ENCODE measurements around the gene FASTKD1.
"Not testable (repeated sequence)": the region's sequence is repeated elsewhere in the genome, so short reads cannot be mapped to it uniquely, and the experiment has no call there.

Gene FASTKD1

DNA sequence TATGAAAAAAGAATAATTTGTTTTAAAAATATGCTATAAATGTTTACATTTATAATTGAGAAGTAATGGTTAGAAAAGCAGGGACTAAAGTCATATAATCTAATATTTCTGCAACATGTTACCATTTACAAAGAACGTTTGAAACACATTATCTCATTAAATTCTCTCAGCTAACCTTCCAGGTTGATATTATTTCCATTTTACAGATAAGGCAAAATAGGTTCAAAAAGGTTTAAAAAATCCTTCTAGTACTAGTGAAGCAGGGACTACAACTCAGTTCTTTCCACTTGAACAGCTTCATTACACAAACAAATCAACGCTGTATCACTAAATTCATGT is 875 bp downstream of the FASTKD1 start:
- no peak for DNase-seq
- in situ Hi-C loops (cut with HindIII; ENCODE audit: low pct_ligation_motif_present, low sequenced_read_pairs), result no loop called here
- TF ChIP-seq, protein P1, sequence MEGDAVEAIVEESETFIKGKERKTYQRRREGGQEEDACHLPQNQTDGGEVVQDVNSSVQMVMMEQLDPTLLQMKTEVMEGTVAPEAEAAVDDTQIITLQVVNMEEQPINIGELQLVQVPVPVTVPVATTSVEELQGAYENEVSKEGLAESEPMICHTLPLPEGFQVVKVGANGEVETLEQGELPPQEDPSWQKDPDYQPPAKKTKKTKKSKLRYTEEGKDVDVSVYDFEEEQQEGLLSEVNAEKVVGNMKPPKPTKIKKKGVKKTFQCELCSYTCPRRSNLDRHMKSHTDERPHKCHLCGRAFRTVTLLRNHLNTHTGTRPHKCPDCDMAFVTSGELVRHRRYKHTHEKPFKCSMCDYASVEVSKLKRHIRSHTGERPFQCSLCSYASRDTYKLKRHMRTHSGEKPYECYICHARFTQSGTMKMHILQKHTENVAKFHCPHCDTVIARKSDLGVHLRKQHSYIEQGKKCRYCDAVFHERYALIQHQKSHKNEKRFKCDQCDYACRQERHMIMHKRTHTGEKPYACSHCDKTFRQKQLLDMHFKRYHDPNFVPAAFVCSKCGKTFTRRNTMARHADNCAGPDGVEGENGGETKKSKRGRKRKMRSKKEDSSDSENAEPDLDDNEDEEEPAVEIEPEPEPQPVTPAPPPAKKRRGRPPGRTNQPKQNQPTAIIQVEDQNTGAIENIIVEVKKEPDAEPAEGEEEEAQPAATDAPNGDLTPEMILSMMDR (IDR thresholded peaks at IDR 0.05; ENCODE audit: low read depth, low read length, missing control alignments), result no peak
- peak overlapping the region; percentile 61 for H3K27ac ChIP-seq
- H3K4me3 ChIP-seq (ENCODE audit: low read depth, low read length), result peak overlapping the region; percentile 87
- no peaks in the 10 kb centered on the region for H3K36me3 ChIP-seq (replicated peaks)
- H3K27me3 ChIP-seq (replicated peaks), result no peaks in the 10 kb centered on the region

- no peak for DNase-seq
- H3K36me3 ChIP-seq (replicated peaks), result no peaks in the 10 kb centered on the region
- no peak overlapping the region for H3K27ac ChIP-seq
- no peak overlapping the region for H3K4me3 ChIP-seq (ENCODE audit: low read depth, low read length)
- TF ChIP-seq, protein P1 (IDR thresholded peaks at IDR 0.05; ENCODE audit: low read depth, low read length, missing control alignments), result no peak
- no peaks in the 10 kb centered on the region for H3K27me3 ChIP-seq (replicated peaks)
- in situ Hi-C loops (cut with HindIII; ENCODE audit: low pct_ligation_motif_present, low sequenced_read_pairs), result no loop called here
Observed at GRCh38 chr2:169572189-169572588, 1.5 kb downstream of the FASTKD1 start.

DNA sequence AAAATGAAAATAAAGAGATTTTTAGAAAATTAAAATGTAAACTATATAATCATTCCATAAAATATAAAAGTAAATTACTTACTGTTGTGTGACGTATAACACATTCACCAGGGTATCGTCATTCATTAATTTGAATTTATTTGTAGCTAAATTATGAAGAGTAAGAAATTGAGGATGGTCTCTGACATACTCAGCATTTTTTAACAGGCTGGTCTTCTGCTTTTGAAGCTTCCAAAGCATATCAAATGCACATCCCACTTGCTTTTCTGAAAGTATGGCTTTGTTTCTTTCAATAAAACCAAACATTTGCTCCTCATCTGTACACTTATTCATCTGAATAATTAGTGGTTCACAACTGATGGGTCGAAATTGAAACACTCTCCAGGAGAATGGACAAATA is 2.1 kb downstream of the FASTKD1 start:
- in situ Hi-C loops (cut with HindIII; ENCODE audit: low pct_ligation_motif_present, low sequenced_read_pairs), result no loop called here
- DNase-seq, result no peak
- Histone ChIP-seq H3K36me3 (replicated peaks) (no peaks in the 10 kb centered on the region), H3K27me3 (replicated peaks) (no peaks in the 10 kb centered on the region), H3K27ac (no peak overlapping the region), H3K4me3 (ENCODE audit: low read depth, low read length) (no peak overlapping the region)
- TF ChIP-seq, protein P1 (IDR thresholded peaks at IDR 0.05; ENCODE audit: low read depth, low read length, missing control alignments), result no peak

DNA sequence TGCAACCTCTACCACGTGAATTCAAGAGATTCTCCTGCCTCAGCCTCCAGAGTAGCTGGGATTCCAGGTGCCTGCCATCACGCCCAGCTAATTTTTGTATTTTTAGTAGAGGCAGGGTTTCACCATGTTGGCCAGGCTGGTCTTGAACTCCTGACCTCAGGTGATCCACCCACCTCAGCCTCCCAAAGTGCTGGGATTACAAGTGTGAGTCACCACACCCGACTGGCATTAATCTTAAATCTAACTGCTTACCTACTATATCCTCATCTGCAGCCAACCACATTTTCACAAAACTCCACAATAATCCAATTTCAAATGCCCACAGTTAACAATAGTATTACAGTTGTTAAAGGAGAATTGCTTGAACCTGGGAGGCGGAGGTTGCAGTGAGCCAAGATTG is 2.9 kb downstream of the FASTKD1 start:
- H3K4me3 ChIP-seq (ENCODE audit: low read depth, low read length); H3K27ac ChIP-seq; DNase-seq; H3K27me3 ChIP-seq (replicated peaks); in situ Hi-C loops (cut with HindIII; ENCODE audit: low pct_ligation_motif_present, low sequenced_read_pairs); H3K36me3 ChIP-seq (replicated peaks): not testable (repeated sequence)

GRCh38 chr2:169569948-169570347 is 3.7 kb downstream of the FASTKD1 start:
- H3K27me3 ChIP-seq (replicated peaks), result no peaks in the 10 kb centered on the region
- no peak overlapping the region for H3K4me3 ChIP-seq (ENCODE audit: low read depth, low read length)
- in situ Hi-C loops (cut with HindIII; ENCODE audit: low pct_ligation_motif_present, low sequenced_read_pairs), result no loop called here
- no peak overlapping the region for H3K27ac ChIP-seq
- DNase-seq, result no peak
- no peaks in the 10 kb centered on the region for H3K36me3 ChIP-seq (replicated peaks)
- TF ChIP-seq, protein P1 (IDR thresholded peaks at IDR 0.05; ENCODE audit: low read depth, low read length, missing control alignments), result no peak

- Histone ChIP-seq H3K27ac (no peak overlapping the region), H3K36me3 (replicated peaks) (no peaks in the 10 kb centered on the region), H3K4me3 (ENCODE audit: low read depth, low read length) (no peak overlapping the region), H3K27me3 (replicated peaks) (no peaks in the 10 kb centered on the region)
- TF ChIP-seq, protein P1 (IDR thresholded peaks at IDR 0.05; ENCODE audit: low read depth, low read length, missing control alignments), result no peak
- in situ Hi-C loops (cut with HindIII; ENCODE audit: low pct_ligation_motif_present, low sequenced_read_pairs), result no loop called here
- no peak for DNase-seq
Observed at GRCh38 chr2:169565686-169566085, 8.0 kb downstream of the FASTKD1 start.

All from brain microvascular endothelial cell (primary cell).